Stomach (tissue), 4 donors: Measurements from ENCODE around the gene PYROXD2.

ENCODE experiments used
- CTCF ChIP-seq, 7 experiments: fragments of 450-650 bp in 4 of 7; fragments of 200-600 bp in 3 of 7; sonication (generic) in 3 of 7; IDR thresholded peaks; one replicate each; pipeline ENCODE4 v1.5.1; 2016 to 2019; ENCODE audit warnings: antibody characterized with exemption in 7 of 7, control low read depth in 2 of 7, mild to moderate bottlenecking in 1 of 7
- EP300 ChIP-seq: sonication (generic); formaldehyde crosslinking; IDR thresholded peaks from one replicate; pipeline ENCODE4 v1.6.1; 2017; ENCODE audit warnings: antibody characterized with exemption
- POLR2A ChIP-seq, 4 donors: fragments of 450-650 bp; IDR thresholded peaks; one replicate each; pipeline ENCODE4 v1.6.1; 2016; ENCODE audit warnings: antibody characterized with exemption in 4 of 4, control low read depth in 2 of 4, mild to moderate bottlenecking in 1 of 4, moderate library complexity in 1 of 4

DNA sequence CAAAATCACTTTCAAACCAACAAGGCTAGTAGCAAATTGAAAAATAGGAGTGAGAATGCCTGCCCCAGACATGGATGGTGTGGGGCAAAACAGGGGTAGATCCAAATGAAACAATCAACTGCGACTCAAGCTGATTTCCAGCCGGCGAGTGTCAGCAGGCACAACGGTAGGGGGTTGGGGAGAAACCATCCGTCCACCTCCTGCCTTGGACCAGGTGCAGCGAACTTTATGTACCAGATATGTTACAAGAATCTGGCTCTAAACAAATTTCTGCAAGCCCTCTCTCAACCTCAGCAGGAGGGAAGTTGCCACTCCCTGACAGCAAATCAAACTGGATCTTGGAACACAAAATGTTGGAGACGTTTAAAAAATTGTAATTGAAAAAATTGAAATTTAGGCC, 45.2 kb downstream of the PYROXD2 start:
- TF ChIP-seq CTCF (IDR thresholded peaks at IDR 0.05): no peak
- TF ChIP-seq POLR2A (IDR thresholded peaks at IDR 0.05): no peak
- no peak for TF ChIP-seq EP300
